ENCODE data around the gene AUH.

AUH gene

DNA sequence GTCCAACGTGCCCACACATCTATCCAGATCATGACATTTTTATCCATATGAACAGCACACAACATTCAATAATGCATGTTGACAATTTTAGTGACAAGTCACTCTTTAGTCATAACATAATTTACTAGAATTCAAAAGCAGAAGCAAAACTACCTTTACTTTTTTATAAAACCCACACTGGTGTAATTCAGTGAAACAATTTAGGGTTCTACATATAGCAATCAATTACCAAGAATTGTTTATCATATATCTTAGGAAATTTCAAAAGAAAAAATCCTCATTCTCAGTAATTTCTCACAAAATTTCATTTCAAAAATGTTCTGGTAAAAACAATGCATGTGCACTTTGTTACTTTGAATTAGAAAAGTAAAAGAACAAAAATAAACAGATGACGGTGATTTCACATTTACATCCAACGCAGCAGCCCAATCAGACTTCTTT is 12.6 kb downstream of the AUH start:
- Histone ChIP-seq H3K4me3 (replicated peaks; ENCODE audit: insufficient read depth, low read length) (no peak overlapping the region), H3K27ac (replicated peaks) (no peak overlapping the region), H3K27me3 (ENCODE audit: insufficient read depth, poor library complexity, severe bottlenecking) (no peaks in the 10 kb centered on the region)
- no peak for DNase-seq (ENCODE audit: low read depth in 1 of 2, low spot score in 1 of 2)
- TF ChIP-seq SPI1 (IDR thresholded peaks at IDR 0.05; ENCODE audit: borderline replicate concordance, low read depth) (no peak), POLR2AphosphoS5 (IDR thresholded peaks at IDR 0.05; ENCODE audit: low read depth) (no peak), GABPA (IDR thresholded peaks at IDR 0.05; ENCODE audit: low read depth) (no peak)
- TF ChIP-seq, protein P1, sequence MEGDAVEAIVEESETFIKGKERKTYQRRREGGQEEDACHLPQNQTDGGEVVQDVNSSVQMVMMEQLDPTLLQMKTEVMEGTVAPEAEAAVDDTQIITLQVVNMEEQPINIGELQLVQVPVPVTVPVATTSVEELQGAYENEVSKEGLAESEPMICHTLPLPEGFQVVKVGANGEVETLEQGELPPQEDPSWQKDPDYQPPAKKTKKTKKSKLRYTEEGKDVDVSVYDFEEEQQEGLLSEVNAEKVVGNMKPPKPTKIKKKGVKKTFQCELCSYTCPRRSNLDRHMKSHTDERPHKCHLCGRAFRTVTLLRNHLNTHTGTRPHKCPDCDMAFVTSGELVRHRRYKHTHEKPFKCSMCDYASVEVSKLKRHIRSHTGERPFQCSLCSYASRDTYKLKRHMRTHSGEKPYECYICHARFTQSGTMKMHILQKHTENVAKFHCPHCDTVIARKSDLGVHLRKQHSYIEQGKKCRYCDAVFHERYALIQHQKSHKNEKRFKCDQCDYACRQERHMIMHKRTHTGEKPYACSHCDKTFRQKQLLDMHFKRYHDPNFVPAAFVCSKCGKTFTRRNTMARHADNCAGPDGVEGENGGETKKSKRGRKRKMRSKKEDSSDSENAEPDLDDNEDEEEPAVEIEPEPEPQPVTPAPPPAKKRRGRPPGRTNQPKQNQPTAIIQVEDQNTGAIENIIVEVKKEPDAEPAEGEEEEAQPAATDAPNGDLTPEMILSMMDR (IDR thresholded peaks at IDR 0.05; ENCODE audit: insufficient read depth, low read length) = no peak
- TF ChIP-seq, protein P2, sequence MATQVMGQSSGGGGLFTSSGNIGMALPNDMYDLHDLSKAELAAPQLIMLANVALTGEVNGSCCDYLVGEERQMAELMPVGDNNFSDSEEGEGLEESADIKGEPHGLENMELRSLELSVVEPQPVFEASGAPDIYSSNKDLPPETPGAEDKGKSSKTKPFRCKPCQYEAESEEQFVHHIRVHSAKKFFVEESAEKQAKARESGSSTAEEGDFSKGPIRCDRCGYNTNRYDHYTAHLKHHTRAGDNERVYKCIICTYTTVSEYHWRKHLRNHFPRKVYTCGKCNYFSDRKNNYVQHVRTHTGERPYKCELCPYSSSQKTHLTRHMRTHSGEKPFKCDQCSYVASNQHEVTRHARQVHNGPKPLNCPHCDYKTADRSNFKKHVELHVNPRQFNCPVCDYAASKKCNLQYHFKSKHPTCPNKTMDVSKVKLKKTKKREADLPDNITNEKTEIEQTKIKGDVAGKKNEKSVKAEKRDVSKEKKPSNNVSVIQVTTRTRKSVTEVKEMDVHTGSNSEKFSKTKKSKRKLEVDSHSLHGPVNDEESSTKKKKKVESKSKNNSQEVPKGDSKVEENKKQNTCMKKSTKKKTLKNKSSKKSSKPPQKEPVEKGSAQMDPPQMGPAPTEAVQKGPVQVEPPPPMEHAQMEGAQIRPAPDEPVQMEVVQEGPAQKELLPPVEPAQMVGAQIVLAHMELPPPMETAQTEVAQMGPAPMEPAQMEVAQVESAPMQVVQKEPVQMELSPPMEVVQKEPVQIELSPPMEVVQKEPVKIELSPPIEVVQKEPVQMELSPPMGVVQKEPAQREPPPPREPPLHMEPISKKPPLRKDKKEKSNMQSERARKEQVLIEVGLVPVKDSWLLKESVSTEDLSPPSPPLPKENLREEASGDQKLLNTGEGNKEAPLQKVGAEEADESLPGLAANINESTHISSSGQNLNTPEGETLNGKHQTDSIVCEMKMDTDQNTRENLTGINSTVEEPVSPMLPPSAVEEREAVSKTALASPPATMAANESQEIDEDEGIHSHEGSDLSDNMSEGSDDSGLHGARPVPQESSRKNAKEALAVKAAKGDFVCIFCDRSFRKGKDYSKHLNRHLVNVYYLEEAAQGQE (IDR thresholded peaks at IDR 0.05; ENCODE audit: insufficient replicate concordance, low read depth) = no peak

DNA sequence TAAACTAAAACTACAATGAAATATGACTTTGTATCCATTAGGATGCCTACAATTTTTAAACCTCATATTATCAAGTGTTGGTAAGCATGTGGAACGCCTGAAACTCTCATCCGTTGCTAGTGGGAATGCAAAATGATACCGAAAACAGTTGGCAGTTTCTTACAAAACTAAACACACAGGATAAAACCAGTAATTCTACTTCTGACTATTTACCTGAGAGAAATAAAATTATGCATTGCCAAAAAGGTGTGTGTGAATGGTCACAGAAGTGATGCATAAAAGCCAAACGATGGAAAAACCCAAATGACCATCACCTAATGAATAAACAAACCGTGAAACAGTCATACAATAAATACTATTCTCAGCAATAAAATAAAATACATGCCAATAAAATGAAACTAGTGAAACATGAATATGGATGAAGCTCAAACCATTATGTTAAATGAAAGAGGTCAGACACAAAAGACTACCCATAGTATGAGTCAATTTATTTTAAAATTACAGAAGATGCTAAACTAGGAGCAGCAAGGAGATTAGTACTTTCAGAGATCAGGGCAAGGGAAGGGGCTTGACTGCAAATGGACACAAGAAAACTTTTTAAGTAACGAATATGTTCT is 13.4 kb downstream of the AUH start:
- no peak overlapping the region for H3K27ac ChIP-seq (replicated peaks)
- no peaks in the 10 kb centered on the region for H3K27me3 ChIP-seq (ENCODE audit: insufficient read depth, poor library complexity, severe bottlenecking)
- no peak for DNase-seq (ENCODE audit: low read depth in 1 of 2, low spot score in 1 of 2)
- no peak overlapping the region for H3K4me3 ChIP-seq (replicated peaks; ENCODE audit: insufficient read depth, low read length)
- TF ChIP-seq GABPA (IDR thresholded peaks at IDR 0.05; ENCODE audit: low read depth) (no peak), POLR2AphosphoS5 (IDR thresholded peaks at IDR 0.05; ENCODE audit: low read depth) (no peak), SPI1 (IDR thresholded peaks at IDR 0.05; ENCODE audit: borderline replicate concordance, low read depth) (no peak)
- TF ChIP-seq, protein P2 (IDR thresholded peaks at IDR 0.05; ENCODE audit: insufficient replicate concordance, low read depth) = no peak
- TF ChIP-seq, protein P1 (IDR thresholded peaks at IDR 0.05; ENCODE audit: insufficient read depth, low read length) = no peak

DNA sequence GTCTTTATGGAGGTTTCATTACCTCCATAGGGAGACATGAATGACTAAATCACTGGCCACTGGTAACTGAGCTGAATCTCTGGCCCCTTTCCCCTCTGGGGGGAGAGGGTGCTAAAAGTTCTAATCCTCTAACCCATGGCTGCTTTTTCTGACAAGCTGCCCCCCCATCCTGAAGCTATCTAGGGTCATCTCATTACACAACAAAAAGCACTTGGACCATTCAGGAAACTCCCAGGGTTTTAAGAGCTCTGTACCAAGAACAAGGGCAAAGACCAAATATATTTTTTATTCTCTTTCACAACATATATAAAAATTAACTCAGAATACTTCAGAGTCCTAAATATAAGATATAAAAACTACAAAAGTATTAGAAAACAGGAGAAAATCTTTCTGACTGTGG is 14.3 kb downstream of the AUH start:
- no peak for DNase-seq (ENCODE audit: low read depth in 1 of 2, low spot score in 1 of 2)
- Histone ChIP-seq H3K27me3 (ENCODE audit: insufficient read depth, poor library complexity, severe bottlenecking) (no peaks in the 10 kb centered on the region), H3K4me3 (replicated peaks; ENCODE audit: insufficient read depth, low read length) (no peak overlapping the region), H3K27ac (replicated peaks) (no peak overlapping the region)
- TF ChIP-seq GABPA (IDR thresholded peaks at IDR 0.05; ENCODE audit: low read depth) (no peak), SPI1 (IDR thresholded peaks at IDR 0.05; ENCODE audit: borderline replicate concordance, low read depth) (no peak), POLR2AphosphoS5 (IDR thresholded peaks at IDR 0.05; ENCODE audit: low read depth) (no peak)
- TF ChIP-seq, protein P2 (IDR thresholded peaks at IDR 0.05; ENCODE audit: insufficient replicate concordance, low read depth) = no peak
- TF ChIP-seq, protein P1 (IDR thresholded peaks at IDR 0.05; ENCODE audit: insufficient read depth, low read length) = no peak
